Activated CD4-positive, alpha-beta T cell treated with anti-CD3 and anti-CD28 coated beads, Interleukin-10, Interleukin-2, amounts not matched to agents 100 ng/mL and 50 ng/mL, durations not matched to agents 16 hours and 8 hours (primary cell): ENCODE measurements around the gene STK35.

Source experiments
- DNase-seq: peaks from one replicate; pipeline ENCODE4 v3.0.0-alpha.2; 2020

Gene STK35

DNA sequence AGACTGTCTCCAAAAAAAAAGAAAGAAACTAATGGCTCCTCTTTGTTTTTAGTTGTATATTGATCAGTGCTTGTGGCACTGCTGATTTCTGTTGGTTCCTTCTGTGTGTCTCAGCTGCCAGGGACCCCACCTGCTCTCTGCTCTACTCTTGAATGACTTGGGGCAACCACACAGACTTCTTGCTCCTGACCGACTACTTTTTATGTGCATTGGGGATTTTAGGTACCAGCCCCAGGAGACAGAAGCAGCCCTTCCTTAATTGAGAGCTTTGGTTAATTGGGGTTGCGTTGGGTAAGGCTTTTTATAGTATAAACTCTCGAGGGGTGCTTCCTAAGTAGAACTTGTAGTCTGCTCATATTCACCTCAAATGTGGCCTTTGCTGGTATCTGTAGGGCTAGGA, 6.9 kb downstream of the STK35 start:
- DNase-seq, result no peak

DNA sequence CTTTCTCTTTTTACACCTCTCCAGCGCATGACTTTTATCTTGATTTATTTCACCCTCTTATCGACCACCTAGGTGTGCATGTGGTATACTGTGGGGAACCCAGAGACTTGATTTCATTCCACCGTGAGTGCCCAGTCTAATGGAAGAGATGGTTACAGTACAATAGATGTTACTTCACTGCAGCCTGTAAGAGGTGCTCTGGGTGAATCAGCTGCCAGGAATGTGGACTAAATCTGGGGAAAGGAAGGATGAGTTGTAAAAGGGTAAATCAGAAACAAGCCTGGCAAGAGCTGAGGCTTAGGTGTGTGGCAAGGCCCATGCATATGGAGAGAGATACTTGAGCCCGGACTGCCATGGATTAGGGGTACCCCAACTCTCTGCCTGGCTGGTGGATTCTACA, 7.4 kb downstream of the STK35 start:
- DNase-seq, result no peak

DNA sequence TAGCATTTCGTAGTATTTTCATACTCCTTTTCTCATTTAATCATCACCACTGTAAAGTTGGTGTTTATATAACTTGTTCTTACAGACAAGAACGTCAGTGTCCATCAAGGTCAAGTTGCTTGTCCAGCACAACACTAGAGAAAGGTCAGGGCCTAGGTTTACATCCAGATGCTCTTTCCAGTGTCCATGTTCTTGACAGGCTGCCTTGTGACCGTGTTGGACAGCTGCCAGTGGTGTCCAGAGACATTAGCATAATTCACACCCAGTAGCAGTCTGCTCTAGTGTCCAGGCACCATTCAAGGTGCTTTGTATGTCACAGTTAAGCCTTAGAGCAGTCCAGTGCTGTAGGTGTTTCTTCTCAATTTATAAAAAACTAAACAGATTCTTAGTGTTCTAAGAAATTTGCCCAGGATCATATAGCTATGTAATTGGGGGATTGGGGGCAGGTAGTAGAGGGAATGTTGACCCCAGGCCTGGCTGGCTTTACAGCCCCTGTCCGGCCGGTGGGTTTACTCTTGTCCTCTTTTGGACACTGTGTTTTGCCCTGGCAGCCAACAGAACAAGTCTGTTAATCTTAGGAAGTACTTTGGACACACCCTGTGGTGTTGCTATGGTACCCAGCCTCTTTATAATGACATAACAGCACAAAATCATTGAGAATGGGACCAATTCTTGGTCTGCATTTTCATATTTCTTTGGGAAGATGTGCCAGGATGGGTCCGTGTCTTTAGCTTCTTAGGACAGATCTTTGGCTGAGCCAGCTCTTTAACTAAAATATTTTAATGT, 8.0 kb downstream of the STK35 start:
- DNase-seq, result no peak

DNA sequence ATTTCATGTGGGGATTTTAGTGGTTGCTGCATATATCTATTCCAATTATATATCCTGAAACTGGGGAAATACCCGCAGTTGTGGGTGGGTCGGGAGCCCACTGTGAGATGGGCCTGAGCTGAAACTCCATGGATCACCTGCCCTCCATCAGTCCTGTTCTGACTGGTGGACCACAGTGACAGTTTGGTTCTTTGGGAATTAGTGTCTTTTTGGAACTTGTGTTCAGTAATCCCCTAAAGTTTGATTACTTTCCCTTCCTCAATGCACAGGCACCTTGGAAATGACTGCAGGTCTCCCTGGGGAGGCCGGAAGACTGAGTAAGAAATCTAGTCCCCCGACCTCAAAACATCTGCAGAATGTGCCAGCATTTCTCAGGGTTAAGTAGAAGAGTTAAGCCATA, 11.3 kb downstream of the STK35 start:
- no peak for DNase-seq

DNA sequence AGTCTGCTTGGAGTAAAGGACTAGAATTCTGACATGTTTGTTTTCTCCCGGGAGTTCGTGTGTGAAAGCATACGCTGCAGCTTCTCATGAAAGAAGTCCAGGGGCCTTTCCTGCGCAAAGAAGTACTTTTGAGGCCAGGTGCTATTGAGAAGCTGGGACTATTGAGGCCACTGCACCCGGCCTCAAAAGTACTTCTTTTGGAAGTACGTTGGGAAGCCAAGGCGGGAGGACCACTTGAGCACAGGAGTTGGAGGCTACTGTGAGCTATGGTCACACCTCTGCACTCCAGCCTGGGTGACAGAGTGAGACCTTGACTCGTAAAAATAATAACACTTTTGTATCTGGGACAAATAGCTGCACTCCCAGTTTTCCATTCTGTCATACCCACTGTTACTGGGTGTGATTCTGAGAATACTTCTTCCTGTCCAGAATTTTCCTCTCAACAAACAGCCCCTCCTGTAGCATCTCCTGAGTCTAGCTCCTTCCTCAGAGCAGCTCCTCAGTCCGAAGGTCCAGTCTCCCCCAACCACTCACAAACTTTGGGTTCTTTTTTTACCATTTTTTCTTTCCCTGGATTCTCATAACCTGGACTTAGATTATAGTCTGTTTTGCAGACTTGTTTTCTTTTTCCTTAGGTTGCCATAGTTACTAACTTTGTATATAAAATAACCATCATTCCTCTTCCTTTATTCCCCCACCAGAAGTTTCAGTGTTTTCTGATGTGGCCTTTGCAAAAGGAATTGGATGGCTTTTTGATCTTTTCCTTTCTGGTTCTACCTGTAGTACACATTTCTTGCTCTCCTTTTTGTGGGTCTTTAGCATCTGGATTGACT, 12.7 kb downstream of the STK35 start:
- no peak for DNase-seq

DNA sequence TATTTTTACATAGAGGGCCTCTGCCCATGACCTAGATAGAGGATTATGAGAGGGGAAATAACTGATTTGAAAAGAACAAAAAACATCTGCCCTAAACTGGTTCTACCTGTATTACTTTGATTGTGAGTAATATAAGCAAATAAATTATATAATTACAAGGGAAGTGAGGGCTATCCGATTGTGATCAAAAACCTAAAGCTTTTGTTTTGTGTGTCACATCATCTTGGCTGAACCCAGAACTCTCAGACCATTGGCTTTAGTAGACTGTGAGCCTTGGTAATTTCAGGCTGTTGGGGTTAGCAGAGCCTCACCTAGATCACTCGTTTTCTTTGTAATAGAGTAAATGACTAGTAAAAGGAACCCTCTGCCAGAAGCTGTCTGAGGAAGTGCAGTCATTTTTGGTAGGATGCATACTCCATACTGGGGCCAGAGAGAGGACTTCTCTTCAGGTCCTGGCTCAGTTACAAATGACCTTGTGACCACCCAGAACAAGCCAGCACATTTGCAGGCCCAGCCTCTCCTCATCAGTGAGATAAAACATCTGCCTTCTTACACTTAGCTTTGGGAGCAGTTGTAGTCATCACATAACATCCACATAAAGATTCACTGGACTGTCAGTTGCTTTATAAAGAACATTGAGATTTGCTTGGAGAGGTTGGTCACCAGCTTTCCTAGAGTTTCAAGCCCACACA, 13.5 kb downstream of the STK35 start:
- no peak for DNase-seq

DNA sequence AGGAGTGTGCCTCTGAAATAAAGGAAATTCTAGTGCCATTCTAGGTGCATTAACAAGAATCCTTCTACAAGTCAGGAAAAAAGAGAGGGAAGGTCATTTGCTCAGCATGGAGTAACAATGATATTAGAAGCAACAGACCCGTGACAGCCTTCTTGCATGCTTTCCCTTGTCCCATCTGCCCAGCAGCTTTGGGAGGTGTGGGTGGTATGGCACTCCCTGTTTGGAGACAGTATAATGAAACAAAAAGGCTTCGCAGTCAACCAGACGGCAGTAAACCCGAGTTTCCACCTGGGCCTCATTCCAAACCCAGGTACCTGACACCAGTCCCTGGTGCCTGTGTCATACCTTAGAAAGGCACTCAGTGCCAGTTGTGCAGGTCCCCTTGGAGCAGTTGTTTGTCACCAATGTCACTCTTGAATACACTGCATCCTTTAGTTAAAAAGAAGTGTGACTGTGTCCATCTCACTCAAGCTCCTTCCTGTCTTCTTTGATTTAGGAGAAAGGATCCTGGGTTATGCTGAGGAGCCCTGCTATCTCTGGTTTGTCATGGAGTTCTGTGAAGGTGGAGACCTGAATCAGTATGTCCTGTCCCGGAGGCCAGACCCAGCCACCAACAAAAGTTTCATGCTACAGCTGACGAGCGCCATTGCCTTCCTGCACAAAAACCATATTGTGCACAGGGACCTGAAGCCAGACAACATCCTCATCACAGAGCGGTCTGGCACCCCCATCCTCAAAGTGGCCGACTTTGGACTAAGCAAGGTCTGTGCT, 14.7 kb downstream of the STK35 start:
- no peak for DNase-seq

DNA sequence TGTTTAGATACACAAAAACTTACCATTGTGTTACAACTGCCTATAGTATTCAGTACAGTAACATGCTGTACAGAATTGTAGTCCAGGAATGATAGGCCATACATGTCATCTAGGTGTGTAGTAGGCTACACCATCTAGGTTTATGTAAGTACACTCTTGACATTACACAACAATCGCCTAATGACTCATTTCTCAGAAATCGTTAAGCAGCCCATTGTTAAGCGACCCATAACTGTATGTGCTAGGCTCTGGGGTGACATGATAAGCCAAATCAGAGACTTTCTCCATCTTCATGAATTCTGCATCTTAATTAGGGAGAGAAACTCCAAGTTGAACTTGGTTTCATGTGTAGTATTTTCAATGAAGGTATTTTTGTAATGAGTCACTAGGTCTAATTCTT, 17.2 kb downstream of the STK35 start:
- DNase-seq, result peak; percentile 88

DNA sequence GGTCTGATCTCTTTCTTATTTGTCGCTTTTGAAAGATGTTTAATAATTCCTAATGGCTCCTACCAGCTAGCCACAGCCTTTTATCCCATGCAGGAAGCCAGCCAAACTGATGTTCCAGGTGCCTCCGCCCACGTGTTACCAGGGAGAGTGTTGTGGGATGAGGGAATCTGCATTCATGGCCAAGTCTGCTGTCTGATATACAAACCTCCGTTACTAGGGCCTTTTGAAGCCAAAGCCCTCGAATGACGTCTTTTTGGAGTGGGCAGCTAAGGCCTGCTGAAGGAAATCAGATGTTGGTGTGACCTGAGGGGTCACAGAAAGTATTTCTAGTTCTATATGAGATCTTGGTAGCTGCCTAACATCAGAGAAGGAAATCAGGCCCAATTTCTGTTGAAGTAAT, 21.3 kb downstream of the STK35 start:
- DNase-seq, result no peak

DNA sequence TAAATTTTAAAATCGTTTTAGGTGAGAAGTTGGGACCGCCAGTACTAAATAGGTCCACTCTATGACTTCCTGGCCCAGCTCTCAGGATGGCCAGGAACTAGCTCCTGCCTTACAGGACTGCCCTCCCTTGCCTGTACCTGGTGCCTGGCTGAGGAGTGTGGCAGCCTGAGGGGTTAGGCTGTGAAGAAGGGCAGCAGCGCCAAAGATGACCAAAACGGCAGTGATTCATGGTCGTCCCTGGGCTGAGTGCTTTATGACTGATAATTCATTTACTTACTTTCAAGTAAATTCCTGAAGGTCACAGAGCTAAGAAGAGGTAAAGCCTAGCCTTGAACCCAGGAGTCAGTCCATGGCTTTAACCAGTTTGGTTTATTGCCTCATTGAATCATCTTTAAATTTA, 22.1 kb downstream of the STK35 start:
- no peak for DNase-seq

DNA sequence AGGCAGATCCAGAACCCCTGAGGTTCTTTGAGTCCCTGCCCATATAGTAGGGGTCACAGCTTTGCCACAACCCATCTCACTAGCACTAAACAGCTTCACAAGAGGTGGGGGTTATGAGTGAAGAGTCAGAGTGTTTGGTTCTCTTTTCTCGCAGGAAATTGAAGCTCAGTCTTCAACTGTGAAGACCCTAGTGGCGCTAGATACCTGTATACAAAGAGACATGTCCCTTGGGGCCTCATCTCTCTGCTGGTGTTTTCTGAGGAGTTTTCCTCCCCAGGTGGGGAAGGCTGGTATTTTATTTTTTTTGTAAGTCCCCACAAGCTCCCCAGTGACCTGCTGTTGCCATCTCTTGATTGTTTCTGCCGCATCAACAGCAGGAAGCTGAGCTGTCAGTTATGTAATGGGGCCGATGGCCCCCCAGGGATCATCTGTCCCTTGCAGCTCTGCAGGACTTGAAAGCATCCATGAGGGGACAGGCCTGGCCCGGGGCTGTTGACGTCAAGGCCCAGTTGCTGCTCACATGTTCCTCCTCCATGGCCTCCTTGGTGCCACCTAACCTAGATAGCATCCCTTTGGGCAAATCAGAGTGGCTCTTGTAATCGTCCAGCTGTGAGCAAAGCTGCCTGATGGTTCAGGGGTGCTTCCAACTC, 23.1 kb downstream of the STK35 start:
- no peak for DNase-seq

DNA sequence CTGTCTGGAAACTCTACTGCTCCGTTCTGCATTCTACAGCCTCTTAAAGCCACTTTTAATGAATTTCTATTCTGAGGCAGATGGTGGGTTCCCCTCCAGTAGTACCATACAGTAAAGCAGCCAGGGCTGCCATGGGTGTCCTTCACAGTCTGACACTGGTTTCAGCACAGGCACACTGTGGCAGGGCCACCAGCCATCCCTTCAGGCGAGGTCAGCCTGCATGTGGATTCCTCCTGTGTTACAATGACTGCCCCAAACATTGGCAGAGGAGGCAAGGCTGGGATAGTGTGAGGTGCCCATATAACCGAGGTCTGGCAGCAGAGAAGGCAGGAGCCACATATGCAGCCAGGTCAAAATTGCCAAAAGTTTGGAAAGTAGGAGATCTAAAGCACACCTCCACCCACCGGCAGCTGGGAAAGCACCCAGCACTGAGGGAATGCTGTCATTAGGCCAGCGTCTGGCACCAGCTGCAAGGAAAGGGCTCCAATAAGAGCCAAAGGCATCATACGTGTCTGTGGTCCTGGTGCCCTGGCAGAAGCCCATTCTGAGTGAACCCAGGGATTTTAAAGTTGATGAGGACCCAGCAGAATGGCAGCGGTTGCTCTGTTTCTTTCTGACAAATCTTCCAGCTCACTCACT, 24.0 kb downstream of the STK35 start:
- DNase-seq, result no peak

DNA sequence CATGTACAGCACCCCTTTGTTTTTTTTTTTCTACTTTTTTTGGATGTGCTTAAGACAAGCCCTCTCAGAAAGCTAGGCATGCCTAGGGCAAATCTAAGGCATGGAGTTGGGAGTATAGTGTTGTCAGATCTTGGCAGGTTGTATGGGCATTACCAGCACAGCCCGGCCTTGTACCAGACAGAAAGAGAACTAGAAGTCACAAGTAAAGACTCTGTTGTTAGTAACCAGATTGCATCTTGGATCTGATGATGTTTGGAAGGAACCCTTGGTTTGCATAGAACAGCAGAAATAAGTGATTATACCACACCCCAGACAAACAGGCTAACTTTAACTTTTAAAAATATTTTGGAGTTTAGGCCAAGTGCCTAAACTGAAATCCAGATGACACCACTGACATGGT, 25.6 kb downstream of the STK35 start:
- no peak for DNase-seq

DNA sequence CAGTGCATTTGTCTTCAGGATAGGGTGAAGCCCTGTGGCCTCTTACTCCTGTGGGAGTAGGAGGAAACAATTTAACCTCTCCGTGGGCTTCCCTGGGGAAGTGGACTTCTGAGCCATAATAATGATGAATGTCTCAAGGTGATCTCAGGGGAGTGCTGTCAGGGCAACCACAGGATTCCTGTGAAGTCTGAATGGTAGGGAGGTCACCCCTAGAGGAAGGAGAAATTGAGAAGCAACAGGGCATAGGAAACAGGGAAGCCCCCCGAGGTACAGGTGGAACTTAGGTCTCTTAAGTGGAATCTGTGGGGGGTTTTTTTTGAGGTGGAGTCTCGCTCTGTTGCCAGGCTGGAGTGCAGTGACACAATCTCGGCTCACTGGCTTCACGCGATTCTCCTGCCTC, 26.9 kb downstream of the STK35 start:
- DNase-seq, result no peak

DNA sequence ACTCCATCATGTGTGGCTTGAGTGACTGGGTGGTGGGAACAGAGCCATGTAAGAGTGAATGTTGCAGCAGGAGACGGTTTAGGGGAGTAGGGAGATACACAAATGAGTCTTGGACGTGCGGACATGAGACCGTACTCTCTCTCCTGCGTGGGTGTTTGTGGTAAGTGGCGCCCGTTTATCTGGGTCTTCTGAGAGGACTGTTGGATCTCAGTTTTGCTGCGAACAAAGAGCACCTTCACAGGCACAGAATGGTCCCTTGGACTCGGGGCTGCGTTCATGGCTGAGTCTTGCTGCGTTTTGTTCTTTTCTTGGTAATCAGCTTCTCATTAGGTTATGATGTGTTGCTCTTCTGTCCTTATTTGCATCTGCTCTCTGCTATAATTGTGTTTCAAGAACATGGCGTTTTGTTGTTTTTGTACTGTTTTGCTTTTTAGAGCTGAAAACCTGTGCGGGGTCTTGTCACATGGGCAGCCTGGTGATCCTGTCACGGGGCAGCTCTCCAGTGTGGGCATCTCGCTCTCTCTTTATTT, 28.5 kb downstream of the STK35 start:
- DNase-seq, result no peak

DNA sequence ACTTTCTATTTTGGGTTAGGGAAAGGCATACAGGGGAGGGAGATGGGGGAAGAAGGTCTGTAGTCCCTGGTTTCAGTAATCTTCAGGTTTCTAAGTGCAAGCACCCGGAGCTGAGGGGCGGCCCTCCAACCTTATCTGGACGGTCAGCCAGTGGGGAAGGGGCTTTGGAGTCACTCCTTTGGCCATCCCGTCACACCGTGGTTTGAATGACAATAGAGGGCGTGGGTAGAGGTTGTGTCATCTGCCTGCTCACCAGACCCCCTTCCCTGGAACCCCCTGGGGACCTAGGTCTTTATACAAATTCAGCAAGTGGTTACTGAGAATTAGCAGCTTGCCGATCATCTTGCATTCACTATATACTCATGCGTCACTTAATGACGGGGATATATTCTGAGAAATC, 29.1 kb downstream of the STK35 start:
- no peak for DNase-seq

DNA sequence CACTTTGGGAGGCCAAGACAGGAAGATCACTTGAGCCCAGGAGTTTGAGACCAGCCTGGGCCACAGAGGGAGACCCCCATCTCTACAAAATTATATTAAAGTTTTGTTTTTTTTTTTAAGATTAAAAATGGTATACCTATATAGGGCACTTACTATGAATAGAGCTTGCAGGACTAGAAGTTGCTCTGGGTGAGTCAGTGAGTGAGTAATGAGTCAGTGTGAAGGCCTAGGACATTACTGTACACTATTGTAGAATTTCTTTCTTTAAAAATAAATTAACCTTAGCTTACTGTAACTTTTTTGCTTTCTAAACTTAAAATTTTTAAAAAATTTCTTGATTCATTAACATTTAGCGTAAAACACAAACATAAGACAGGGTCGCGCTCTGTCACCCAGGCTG, 29.7 kb downstream of the STK35 start:
- peak; percentile 17 for DNase-seq

DNA sequence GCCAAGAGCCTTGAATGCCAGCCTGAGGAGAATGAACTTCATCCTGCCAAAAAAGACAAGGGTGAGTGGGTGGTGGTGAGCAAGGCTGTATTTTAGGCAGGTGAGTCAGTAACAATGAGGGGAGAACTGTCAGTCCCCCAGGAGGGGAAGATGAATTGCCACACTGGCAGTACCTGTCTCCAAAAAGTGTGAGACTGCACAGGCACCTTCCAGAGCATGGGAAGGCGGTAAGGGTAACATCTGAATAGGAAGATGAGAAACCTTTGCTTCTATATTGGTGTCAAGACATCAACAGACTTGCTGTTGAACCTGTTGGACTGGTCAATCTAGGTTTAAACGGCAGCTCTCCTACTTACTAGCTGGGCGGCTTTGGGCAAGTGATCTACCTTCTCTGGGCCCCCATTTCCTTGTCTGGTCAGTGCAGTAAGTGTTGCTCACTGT, 30.9 kb downstream of the STK35 start:
- no peak for DNase-seq

DNA sequence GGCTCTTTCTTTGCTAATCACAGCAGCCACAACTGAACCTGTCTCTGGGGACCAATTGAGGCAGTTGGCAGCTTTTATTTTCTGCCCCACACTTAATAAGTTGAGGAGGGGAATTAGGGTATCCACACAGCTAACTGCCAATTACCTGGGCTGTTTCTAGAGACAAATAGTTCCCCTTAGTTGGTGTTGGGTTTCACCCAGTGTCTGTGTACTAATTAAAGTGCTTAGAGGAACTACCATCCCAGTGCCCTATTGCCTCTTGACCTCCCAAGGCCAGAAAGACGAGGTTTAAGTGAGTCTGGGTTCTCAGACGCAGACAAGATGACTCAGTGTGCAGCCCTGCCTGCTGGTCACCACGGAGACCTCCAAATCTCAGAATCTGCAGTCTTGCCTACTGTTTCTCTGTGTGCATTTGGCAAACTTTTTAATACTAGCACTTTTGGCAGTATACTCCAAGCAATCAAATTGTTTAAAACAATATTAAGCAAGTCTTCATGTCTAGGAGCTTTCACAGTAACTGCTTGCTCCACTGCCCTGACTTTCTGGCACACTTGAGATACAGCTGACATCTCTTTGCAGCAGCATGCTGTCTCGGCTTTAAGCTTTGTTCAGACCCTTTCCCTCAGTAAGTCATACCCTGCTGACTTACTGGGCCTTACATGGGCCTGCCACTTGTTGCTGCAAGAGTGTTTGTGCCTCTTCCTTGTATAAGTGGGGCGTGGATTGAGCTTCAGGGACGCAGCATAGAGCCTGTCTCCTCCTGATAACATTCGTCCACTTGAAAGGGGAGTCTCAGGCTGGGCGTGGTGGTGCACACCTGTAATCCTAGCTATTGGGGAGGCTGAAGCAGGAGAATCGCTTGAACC, 31.9 kb downstream of the STK35 start:
- no peak for DNase-seq

DNA sequence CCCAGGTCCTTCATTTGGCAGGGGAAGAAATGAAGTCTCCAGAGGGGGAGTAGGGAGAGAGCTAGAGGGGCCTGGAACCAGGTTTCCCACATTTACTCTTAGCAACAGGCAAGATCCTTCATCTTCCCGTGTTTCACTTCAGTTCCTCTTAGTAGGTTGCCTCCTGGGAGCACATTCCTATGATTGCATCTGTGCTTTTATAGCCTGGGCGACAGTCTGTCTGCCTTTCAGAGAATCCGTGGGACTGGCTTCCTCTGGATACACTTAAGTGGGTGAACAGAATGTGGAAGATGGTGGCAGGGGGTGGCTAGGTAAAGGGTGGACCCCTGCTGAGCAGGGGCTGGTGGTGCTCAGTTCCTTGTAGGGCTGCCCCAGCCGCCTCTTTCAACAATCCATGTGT, 33.4 kb downstream of the STK35 start:
- no peak for DNase-seq

DNA sequence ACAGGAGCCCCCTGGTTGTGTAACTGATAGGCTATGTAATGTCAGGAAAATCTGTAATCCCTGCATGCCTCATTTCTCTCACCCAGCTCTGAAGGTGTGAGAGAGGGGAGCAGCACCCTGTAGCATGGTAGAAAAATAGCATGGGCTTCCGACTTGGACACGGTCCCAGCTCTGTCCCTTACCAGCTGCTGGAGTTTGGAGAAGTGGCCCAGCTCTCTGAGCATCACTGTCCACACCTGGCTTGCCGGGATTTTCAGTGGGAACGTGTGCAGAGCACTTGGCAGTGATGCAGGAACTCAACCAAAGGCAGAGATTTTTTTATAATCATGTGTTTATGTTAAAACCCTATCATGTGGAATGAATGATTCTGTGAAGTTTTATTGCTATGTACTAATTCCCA, 34.6 kb downstream of the STK35 start:
- no peak for DNase-seq
